IMR-90 (cell line): ENCODE data around the gene SELENOT. TPM values are rescaled to one million over a fixed set of nuclear protein-coding genes. Genes with fewer than 3 reads are reported as not detected.

Experiments used
- ATAC-seq: fragments of 200-7000 bp; cut with Tn5 transposase; 2 replicates; pipeline ENCODE4 v1.9.1; 2020; ENCODE audit warnings: low read depth, mild to moderate bottlenecking, moderate library complexity
- BruUV-seq: library from RNA; stranded (reverse); fragments of 400-500 nt; replicated peaks from 2 replicates; lab custom pipeline; 2021; lab: Mats Ljungman, UMichigan
- CTCF ChIA-PET: fragments of 300-600 bp; formaldehyde crosslinking; extraction: SDS; loops from one replicate; lab custom pipeline; 2021; ENCODE audit warnings: antibody characterized with exemption; lab: Yijun Ruan, JAX
- POLR2A ChIA-PET: fragments of 300-600 bp; sonication (Branson Sonifier 250); formaldehyde crosslinking; loops from one replicate; lab custom pipeline; 2022; ENCODE audit warnings: antibody characterized with exemption; ENCODE audit not compliant: unreplicated experiment; lab: Charles Lee
- DNase-seq: peaks from one replicate; pipeline ENCODE4 v3.0.0; 2013
- H2AFZ ChIP-seq: replicated peaks from 2 replicates; pipeline ENCODE3; 2013; ENCODE audit warnings: low read length, mild to moderate bottlenecking; ENCODE audit not compliant: poor library complexity
- H2AK5ac ChIP-seq: 2 replicates; pipeline ENCODE4 v1.6.1; 2013; ENCODE audit warnings: low read depth, low read length, inconsistent platforms
- H2AK9ac ChIP-seq: replicated peaks from 2 replicates; pipeline ENCODE3; 2013; ENCODE audit warnings: mild to moderate bottlenecking, low read depth, low read length, moderate library complexity; ENCODE audit not compliant: poor library complexity
- H2BK120ac ChIP-seq: 2 replicates; pipeline ENCODE4 v1.6.1; 2013; ENCODE audit warnings: low read depth, low read length, inconsistent platforms
- H2BK15ac ChIP-seq: 3 replicates; pipeline ENCODE4 v1.6.1; 2013; ENCODE audit warnings: low read depth, low read length, inconsistent platforms
- H2BK20ac ChIP-seq: 2 replicates; pipeline ENCODE4 v1.6.1; 2013; ENCODE audit warnings: low read depth, mild to moderate bottlenecking, inconsistent platforms, low read length, moderate library complexity
- H2BK5ac ChIP-seq: 2 replicates; pipeline ENCODE4 v1.6.1; 2013; ENCODE audit warnings: mild to moderate bottlenecking, low read depth, low read length, inconsistent platforms; ENCODE audit not compliant: poor library complexity, severe bottlenecking
- H3K14ac ChIP-seq: replicated peaks from 2 replicates; pipeline ENCODE4 v1.6.1; 2013; ENCODE audit warnings: low read depth, low read length, inconsistent platforms
- H3K18ac ChIP-seq: 2 replicates; pipeline ENCODE4 v1.6.1; 2013; ENCODE audit warnings: low read depth, low read length, control low read depth
- H3K23ac ChIP-seq: 2 replicates; pipeline ENCODE4 v1.6.1; 2013; ENCODE audit warnings: low read depth, low read length, inconsistent platforms
- H3K27ac ChIP-seq: 2 replicates; pipeline ENCODE4 v1.5.1; 2013; ENCODE audit warnings: mild to moderate bottlenecking, control low read depth, low read length; ENCODE audit not compliant: insufficient read depth
- H3K27me3 ChIP-seq: 2 replicates; pipeline ENCODE4 v1.6.1; 2013; ENCODE audit warnings: low read length; ENCODE audit not compliant: control insufficient read depth, insufficient read depth
- H3K36me3 ChIP-seq: 2 replicates; pipeline ENCODE4 v1.6.1; 2013; ENCODE audit warnings: low read length, mixed read lengths; ENCODE audit not compliant: control insufficient read depth, insufficient read depth
- H3K4ac ChIP-seq: 2 replicates; pipeline ENCODE4 v1.6.1; 2013; ENCODE audit warnings: low read depth, low read length, inconsistent platforms
- H3K4me1 ChIP-seq: 2 replicates; pipeline ENCODE4 v1.6.1; 2013; ENCODE audit warnings: low read length, mixed read lengths; ENCODE audit not compliant: control insufficient read depth, insufficient read depth
- H3K4me2 ChIP-seq: 2 replicates; pipeline ENCODE4 v1.6.1; 2013; ENCODE audit warnings: low read depth, mild to moderate bottlenecking, control low read depth, low read length, moderate library complexity
- H3K4me3 ChIP-seq: 2 replicates; pipeline ENCODE4 v1.5.1; 2013; ENCODE audit warnings: low read depth, mild to moderate bottlenecking, control low read depth, low read length, moderate library complexity; ENCODE audit not compliant: insufficient read depth
- H3K56ac ChIP-seq: 2 replicates; pipeline ENCODE4 v1.6.1; 2013; ENCODE audit warnings: low read length, inconsistent platforms; ENCODE audit not compliant: insufficient read depth; ENCODE audit errors: extremely low read depth
- H3K79me1 ChIP-seq, 2 experiments: 2 replicates each; pipeline ENCODE4 v1.6.1; 2013; ENCODE audit warnings: low read length in 2 of 2, inconsistent platforms in 1 of 2, low read depth in 1 of 2
- H3K9ac ChIP-seq: 2 replicates; pipeline ENCODE4 v1.6.1; 2013; ENCODE audit warnings: low read depth, low read length, control low read depth
- H3K9me1 ChIP-seq: 2 replicates; pipeline ENCODE4 v1.6.1; 2013; ENCODE audit warnings: low read length, inconsistent platforms; ENCODE audit not compliant: insufficient read depth
- H3K9me3 ChIP-seq: 2 replicates; pipeline ENCODE4 v1.6.1; 2013; ENCODE audit warnings: low read length; ENCODE audit not compliant: control insufficient read depth, insufficient read depth
- H4K20me1 ChIP-seq: 2 replicates; pipeline ENCODE4 v1.6.1; 2013; ENCODE audit warnings: low read length, inconsistent platforms; ENCODE audit not compliant: insufficient read depth
- H4K5ac ChIP-seq: 2 replicates; pipeline ENCODE4 v1.6.1; 2013; ENCODE audit warnings: mild to moderate bottlenecking, low read depth, low read length, control low read depth
- H4K8ac ChIP-seq, 2 experiments: 2 replicates each; pipeline ENCODE4 v1.6.1; 2013; ENCODE audit warnings: low read depth in 2 of 2, low read length in 2 of 2, control low read depth in 1 of 2, inconsistent platforms in 1 of 2
- H4K91ac ChIP-seq: 2 replicates; pipeline ENCODE4 v1.6.1; 2013; ENCODE audit warnings: low read depth, low read length, inconsistent platforms; ENCODE audit not compliant: insufficient read depth
- BHLHE40 ChIP-seq: fragments of 150-350 bp; IDR thresholded peaks from 2 replicates; pipeline ENCODE4 v1.6.1; 2016; ENCODE audit warnings: mild to moderate bottlenecking, low read depth, low read length
- CEBPB ChIP-seq: IDR thresholded peaks from 2 replicates; pipeline ENCODE4 v1.6.1; 2012; ENCODE audit warnings: low read depth, low read length, improper control_type of control experiment
- CHD1 ChIP-seq: IDR thresholded peaks from 2 replicates; pipeline ENCODE4 v1.6.1; 2012; ENCODE audit warnings: low read depth, low read length, improper control_type of control experiment
- MAFK ChIP-seq: IDR thresholded peaks from 2 replicates; pipeline ENCODE4 v1.6.1; 2012; ENCODE audit warnings: low read depth, low read length, improper control_type of control experiment
- MAZ ChIP-seq: IDR thresholded peaks from 2 replicates; pipeline ENCODE4 v1.6.1; 2012; ENCODE audit warnings: low read depth, mild to moderate bottlenecking, low read length, improper control_type of control experiment, moderate library complexity, borderline replicate concordance
- POLR2A ChIP-seq: IDR thresholded peaks from 2 replicates; pipeline ENCODE4 v1.6.1; 2012; ENCODE audit warnings: mild to moderate bottlenecking, low read depth, low read length
- SMC3 ChIP-seq: fragments of 150-350 bp; IDR thresholded peaks from 2 replicates; pipeline ENCODE4 v1.6.1; 2016; ENCODE audit warnings: low read depth, mild to moderate bottlenecking, antibody characterized with exemption, low read length, moderate library complexity
- USF2 ChIP-seq: fragments of 150-350 bp; IDR thresholded peaks from 2 replicates; pipeline ENCODE4 v1.6.1; 2017; ENCODE audit warnings: mild to moderate bottlenecking, antibody characterized with exemption, low read length, low read depth
- dilution Hi-C: fragments of 300-500 bp; cut with HindIII; formaldehyde crosslinking; loops from one replicate; pipeline ENCODE4 v1.14.3; 2018; ENCODE audit warnings: low sequenced_read_pairs; ENCODE audit not compliant: unreplicated experiment
- in situ Hi-C: fragments of 300-500 bp; cut with MboI; formaldehyde crosslinking; loops from 3 replicates; pipeline ENCODE4 v1.14.3; 2019; ENCODE audit warnings: low sequenced_read_pairs, inconsistent platforms, mixed read lengths
- intact Hi-C: fragments of 100-400 bp; cut with micrococcal nuclease; formaldehyde crosslinking; loops from 2 replicates; pipeline ENCODE4 v1.10.0; 2022
- polyA plus RNA-seq, 3 experiments: library from polyadenylated mRNA; depleted of rRNA; stranded (reverse); fragments of >200 nt; gene quantifications; 2 replicates each; pipeline ENCODE4 v1.2.3, GENCODE V29; 2012; ENCODE audit warnings: low replicate concordance in 1 of 3
- total RNA-seq: library from RNA; depleted of rRNA; stranded (reverse); fragments of >200 nt; gene quantifications from 2 replicates; pipeline ENCODE4 v1.2.3, GENCODE V29; 2012
- TF ChIP-seq, protein P1 (sequence below): conservative IDR thresholded peaks from 2 replicates; pipeline ENCODE4 v1.5.1; 2012; ENCODE audit warnings: mild to moderate bottlenecking, low read depth, low read length, improper control_type of control experiment

The SELENOT gene
- total and polyA plus RNA-seq, 2 of the 4 experiments (the other 2 are of a cell fraction) = 365 to 415 TPM

DNA sequence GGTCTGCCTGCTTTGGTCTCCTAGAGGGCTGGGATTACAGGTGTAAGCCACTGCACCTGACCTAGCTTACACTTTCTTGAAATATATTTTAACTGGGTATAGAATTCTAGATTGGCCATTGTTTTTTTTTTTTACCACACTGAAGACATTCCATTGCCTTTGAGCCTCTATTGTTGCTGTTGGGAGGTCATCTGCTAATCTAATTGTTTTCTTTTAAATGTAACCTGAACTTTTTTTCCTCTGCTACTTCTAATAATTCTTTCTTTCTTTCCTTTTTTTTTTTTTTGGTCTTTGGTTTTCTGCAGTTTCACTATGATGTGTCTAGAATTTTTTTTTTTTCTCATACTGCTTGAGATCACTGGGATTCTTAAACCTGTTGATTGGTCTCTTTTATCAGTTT is 72.5 kb downstream of the SELENOT start:
- H2BK20ac ChIP-seq = no peak overlapping the region
- BruUV-seq = no TSS peak
- H2BK15ac ChIP-seq = no peak overlapping the region
- no peak overlapping the region for H3K4me3 ChIP-seq
- no peak overlapping the region for H3K4me2 ChIP-seq
- H3K9ac ChIP-seq = no peak overlapping the region
- H3K79me1 ChIP-seq = no peaks in the 10 kb centered on the region
- ChIA-PET CTCF (no interaction called here), POLR2A (no interaction called here)
- no peak overlapping the region for H4K5ac ChIP-seq
- H2BK120ac ChIP-seq = no peak overlapping the region
- H3K9me3 ChIP-seq = peaks cover 5% of the 10 kb centered on the region; the same call in 1 of the 2 replicates
- H3K27ac ChIP-seq = no peak overlapping the region
- H4K91ac ChIP-seq = no peak overlapping the region
- no peak overlapping the region for H3K4ac ChIP-seq
- no peak overlapping the region for H2AFZ ChIP-seq
- H3K36me3 ChIP-seq = no peaks in the 10 kb centered on the region
- H3K14ac ChIP-seq = no peak overlapping the region
- no peaks in the 10 kb centered on the region for H3K9me1 ChIP-seq
- DNase-seq (no peak), ATAC-seq (no peak)
- no peak overlapping the region for H3K56ac ChIP-seq
- H4K20me1 ChIP-seq = no peaks in the 10 kb centered on the region
- no peaks in the 10 kb centered on the region for H3K4me1 ChIP-seq
- TF ChIP-seq BHLHE40 = no peak
- no peak for TF ChIP-seq POLR2A
- TF ChIP-seq, protein P1, sequence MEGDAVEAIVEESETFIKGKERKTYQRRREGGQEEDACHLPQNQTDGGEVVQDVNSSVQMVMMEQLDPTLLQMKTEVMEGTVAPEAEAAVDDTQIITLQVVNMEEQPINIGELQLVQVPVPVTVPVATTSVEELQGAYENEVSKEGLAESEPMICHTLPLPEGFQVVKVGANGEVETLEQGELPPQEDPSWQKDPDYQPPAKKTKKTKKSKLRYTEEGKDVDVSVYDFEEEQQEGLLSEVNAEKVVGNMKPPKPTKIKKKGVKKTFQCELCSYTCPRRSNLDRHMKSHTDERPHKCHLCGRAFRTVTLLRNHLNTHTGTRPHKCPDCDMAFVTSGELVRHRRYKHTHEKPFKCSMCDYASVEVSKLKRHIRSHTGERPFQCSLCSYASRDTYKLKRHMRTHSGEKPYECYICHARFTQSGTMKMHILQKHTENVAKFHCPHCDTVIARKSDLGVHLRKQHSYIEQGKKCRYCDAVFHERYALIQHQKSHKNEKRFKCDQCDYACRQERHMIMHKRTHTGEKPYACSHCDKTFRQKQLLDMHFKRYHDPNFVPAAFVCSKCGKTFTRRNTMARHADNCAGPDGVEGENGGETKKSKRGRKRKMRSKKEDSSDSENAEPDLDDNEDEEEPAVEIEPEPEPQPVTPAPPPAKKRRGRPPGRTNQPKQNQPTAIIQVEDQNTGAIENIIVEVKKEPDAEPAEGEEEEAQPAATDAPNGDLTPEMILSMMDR = no peak
- TF ChIP-seq USF2 = no peak
- TF ChIP-seq CHD1 = no peak
- no peak for TF ChIP-seq SMC3
- no peak for TF ChIP-seq CEBPB
- no peak for TF ChIP-seq MAZ
- TF ChIP-seq MAFK = no peak
- in situ Hi-C loops (no loop called here), intact Hi-C loops (no loop called here), dilution Hi-C loops (no loop called here)
- no peak overlapping the region for H2AK9ac ChIP-seq
- H3K27me3 ChIP-seq = no peaks in the 10 kb centered on the region; the same call in 1 of the 2 replicates
- no peak overlapping the region for H2AK5ac ChIP-seq
- H4K8ac ChIP-seq = no peak overlapping the region
- no peak overlapping the region for H2BK5ac ChIP-seq
- no peak overlapping the region for H3K23ac ChIP-seq
- no peak overlapping the region for H3K18ac ChIP-seq
